NOMO-1 treated with DMSO at 0.1 percent for 48 hours (cell line): ENCODE measurements around the gene CACNA1A.

Experiments used
- DNase-seq: peaks from one replicate; lab custom pipeline; 2025; ENCODE audit not compliant: unreplicated experiment; lab: John Stamatoyannopoulos, UW

Gene CACNA1A

DNA sequence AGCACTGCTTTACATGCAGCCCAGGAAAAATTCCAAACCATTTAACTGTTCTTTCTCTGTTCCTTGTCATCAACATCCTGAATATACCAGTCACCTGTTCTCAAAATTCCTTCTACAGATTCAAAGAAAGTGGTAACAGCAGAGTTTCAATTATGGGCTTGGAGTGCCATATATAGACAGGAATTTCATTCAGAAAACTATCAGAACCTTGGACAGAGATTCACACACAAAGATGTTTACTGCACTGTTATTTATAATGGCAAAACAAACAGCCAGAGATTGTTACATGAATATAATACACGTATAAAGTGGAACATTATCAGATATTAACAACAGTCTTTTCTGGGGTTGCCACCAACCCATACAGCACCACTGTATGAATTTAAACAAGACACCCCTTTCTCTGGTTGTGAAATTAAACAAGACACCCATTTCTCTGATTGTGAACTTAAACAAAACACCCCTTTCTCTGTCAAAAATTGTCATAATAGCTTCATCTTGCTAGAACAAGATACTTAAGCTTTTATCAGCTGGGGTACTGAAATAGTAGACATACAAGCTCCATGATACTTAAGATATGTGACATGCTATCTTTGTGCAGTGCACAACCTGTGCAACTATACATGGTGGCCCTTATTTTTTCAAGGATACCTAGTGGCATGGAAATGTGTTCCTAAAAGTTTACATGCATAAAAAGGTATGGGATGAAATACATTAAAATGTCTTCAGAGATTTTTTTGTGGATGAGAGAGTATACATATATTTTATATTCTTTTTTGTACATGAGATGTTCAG, 12.6 kb downstream of the CACNA1A start:
- DNase-seq = no peak

- no peak for DNase-seq
These were observed 14.2 kb downstream of the CACNA1A start for GRCh38 chr19:13492128-13492527.

- DNase-seq = no peak
These were observed 18.3 kb downstream of the CACNA1A start for GRCh38 chr19:13487985-13488384.

DNA sequence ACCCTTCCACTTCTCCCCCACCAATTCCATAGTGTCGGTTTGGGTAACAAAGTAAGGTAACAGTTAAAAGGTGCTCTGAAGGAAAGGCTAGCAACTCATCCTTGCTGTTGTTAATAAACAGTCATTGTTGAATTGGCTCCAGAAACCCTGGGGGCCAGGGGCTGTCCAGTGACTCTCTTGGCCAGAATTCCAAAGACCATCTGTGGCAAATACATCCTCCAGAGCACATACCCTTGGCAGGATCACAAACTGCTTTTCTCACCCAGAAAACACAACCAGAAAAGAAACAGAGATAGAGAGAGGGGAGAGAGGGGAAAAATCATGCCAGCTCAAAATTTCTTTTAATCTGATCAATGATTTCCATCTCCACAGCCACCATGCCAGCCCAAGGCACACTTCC, 22.1 kb downstream of the CACNA1A start:
- no peak for DNase-seq

DNA sequence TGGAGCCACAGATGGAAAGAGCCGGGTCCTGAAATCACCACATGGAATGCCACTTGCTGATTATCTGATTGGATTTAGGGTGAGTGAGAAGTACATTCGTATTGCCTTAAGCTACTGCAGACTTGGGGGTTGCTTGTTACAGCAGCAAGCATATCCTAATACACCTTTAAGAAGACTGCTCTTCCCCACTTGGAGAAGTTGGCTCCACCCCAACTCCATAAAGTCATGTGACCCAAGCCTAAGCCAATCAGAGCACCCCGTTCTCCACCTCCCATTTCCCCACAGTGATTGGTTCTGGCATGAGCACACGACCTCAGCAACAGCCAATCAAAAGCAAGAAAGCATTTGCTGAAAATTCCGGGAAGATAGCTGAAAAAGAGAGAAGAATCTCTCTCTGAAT, 23.1 kb downstream of the CACNA1A start:
- DNase-seq = no peak

DNA sequence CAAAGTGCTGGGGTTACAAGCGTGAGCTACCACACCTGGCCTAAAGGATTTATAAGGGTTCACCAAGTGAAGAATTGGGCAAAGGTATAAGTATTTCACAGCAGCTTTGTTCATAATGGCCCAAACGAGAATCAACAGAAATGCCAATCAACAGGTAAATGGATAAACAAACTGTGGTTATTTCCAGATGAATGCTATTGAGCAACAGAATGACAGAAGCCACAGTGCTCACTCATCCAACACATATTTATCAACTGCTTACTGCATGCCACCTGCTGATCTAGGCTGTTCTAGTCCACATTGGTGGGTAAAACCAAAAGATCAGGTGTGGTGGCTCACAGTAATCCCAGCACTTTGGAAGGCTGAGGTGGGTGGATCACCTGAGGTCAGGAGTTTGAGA, 27.7 kb downstream of the CACNA1A start:
- no peak for DNase-seq

DNA sequence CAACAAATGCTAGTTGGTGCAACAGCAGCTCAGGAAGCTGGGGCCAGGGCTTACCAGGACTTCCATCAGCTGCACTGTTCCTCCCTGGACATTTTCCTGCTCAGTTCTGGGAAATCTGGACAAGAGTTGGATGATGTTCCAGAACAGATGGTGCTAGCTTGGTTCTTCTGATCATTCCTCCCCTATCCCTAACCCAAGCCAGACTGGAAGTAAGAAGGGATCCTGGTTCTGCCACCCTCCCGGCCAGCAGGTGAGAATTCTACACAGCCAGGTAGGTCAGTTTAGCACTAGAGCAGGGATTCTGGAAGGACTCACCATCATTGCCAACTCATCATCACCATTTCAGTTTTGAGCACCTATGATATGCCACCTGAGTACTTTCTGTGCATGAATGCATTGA, 30.2 kb downstream of the CACNA1A start:
- DNase-seq = no peak

GRCh38 chr19:13475044-13475443, 31.2 kb downstream of the CACNA1A start:
- DNase-seq = no peak

GRCh38 chr19:13466697-13467096, 39.6 kb downstream of the CACNA1A start:
- no peak for DNase-seq

GRCh38 chr19:13463296-13463695, 43.0 kb downstream of the CACNA1A start:
- no peak for DNase-seq

DNA sequence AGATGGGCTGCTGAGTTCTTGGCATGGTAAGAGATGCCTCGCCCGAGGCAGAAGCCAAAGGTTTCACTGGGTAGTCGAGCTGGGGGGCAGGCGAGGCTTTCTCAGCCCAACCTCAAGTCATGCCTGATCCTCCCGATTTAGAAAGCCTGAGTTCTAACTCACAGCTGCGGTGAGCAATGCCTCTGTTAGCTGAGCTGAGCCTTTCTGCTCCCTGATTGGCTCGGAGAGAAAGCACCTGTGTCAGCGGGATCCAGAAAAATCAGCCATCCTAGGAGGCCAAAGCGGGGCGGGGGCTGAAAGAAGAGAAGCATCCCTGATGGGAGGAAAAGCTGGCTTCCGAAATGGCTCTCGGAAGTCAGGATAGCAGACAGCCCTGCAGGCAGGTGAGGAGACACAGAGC, 44.7 kb downstream of the CACNA1A start:
- no peak for DNase-seq

DNA sequence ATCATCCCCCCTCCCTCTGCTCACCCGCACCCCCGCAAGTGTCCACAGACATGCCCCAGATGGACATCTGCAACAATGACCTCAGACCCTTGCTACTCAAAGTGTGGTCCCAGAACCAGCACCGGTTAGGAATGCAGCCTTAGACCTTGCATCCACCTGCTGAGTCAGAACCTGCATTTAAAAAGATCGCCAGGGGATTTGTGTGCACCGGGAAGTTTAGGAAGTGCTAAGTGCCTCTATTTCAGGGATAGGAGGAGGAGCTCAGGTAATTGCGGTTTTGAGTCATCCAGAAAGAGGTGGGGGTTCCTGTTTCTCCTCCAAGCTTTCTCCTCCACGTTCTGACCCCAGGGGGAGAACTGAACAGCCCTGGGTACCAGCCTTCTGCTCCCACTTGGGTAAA, 46.2 kb downstream of the CACNA1A start:
- DNase-seq = no peak

GRCh38 chr19:13459351-13459750, 46.9 kb downstream of the CACNA1A start:
- DNase-seq = no peak

GRCh38 chr19:13451434-13451995, 54.8 kb downstream of the CACNA1A start:
- no peak for DNase-seq

DNA sequence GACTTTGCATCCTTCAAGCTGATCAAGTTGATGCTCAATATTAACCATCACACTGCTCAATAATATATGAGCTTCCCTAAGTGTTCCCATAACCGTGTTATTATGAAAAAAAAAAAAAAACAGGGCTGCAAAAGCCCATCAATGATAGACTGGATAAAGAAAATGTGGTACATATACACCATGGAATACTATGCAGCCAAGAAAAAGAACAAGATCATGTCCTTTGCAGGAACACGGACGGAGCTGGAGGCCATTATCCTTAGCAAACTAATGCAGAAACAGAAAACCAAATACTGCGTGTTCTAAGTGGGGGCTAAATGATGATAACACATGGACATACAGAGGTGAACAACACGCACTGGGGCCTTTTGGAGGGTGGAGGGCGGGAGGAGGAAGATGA, 58.3 kb downstream of the CACNA1A start:
- DNase-seq = no peak

GRCh38 chr19:13441810-13442512, 64.3 kb downstream of the CACNA1A start:
- DNase-seq = peak; percentile 42

GRCh38 chr19:13437919-13438618, 68.2 kb downstream of the CACNA1A start:
- no peak for DNase-seq

GRCh38 chr19:13436352-13436751, 69.9 kb downstream of the CACNA1A start:
- DNase-seq = no peak

GRCh38 chr19:13430790-13431582, 75.3 kb downstream of the CACNA1A start:
- peak; percentile 42 for DNase-seq

DNA sequence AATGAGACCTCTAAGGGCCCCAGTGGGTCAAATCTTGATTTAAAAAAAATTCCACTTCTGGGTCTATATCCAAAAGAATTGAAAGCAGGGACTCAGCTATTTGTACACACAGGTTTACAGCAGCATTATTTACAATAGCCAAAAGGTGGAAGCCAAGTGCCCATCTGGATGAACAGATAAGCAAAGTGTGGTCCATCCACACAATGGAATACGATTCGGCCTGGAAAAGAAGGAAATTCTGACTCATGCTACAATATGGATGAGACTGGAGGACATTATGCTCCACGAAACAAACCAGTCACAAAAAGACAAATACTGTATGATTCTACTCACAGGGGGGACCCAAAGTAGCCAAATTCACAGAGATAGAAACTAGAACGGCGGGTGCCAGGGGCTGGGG, 76.7 kb downstream of the CACNA1A start:
- no peak for DNase-seq

- DNase-seq = peak; percentile 4
These were observed 77.9 kb downstream of the CACNA1A start for GRCh38 chr19:13428352-13428751.
